G401.6 (cell line): ENCODE data around the gene TAF3.

Source experiments
- FAIRE-seq: peaks from 2 replicates; lab custom pipeline; 2012; peaks lifted over from hg19 to GRCh38; lab: Jason Lieb, UNC

TAF3 gene

DNA sequence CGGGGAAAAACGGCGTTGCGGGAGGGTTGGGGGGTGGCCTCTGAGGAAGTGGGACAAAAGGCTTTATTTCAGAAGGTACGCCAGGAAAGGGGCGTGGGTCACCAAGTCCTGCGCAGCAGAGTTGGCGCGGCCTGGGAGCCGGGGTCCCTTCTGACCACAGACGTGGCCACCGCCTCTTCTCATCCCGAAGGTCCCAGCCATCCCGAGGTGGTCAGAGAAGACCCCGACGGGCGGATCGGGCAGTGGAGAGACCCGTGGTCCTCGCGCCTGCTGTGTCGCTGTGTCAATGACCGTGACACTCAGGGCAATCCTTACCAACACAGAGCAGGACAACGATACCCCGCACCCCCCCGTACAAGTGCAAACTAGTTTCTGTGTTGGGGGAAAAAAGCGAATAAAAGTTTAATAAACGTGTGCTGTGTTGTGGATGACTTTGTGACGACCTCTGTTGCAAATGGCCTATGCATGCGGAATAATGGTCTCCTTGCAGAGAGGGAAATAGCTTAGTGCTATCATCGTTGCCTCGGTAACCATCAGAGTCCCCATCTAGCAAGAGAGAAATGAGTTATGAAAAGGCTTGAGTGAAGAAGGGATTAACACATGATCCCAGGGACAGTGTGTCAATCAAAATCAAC, 216.8 kb downstream of the TAF3 start:
- no peak for FAIRE-seq

DNA sequence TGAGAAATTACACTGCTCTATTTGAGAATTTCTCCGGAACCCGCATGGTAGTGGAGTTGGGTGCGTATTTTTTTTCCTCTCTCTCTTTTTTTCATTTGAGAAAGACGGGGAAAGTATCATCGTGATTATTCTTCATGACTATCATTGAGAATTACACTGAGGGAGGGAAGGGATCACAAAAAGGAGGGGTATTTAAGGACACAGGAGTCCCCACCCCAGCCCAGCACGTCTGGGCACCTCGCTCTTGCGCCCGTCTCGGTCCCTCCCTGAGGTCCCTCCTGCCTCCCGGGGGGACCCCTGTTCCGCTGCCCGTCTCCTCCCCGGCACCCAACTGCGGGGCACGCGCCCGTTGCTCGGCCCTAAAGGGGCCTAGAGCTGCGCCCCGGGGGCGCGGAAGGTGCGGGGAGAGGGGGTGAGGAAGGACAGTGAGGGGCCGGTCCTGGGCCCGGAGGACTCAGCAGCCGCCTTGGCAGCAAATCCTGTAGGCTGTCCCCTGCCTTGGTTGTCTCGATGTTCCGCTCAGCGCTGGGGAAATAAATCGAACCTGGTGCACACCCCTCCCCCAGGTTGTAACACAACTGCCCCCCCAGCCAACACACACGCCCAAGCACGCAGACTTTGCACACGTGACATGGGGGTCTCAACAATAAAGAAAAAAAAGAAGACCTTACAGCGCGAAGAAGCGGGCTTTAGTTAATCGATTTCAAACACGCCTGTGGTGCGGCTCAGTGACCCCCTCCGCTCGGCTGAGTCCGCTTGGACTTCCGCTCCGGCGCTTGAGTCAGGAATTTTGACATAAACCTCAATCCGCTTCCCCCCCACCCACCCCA, 217.6 kb downstream of the TAF3 start:
- FAIRE-seq, result no peak

- FAIRE-seq, result no peak
Measured at GRCh38 chr10:8036506-8037198, 218.3 kb downstream of the TAF3 start.

DNA sequence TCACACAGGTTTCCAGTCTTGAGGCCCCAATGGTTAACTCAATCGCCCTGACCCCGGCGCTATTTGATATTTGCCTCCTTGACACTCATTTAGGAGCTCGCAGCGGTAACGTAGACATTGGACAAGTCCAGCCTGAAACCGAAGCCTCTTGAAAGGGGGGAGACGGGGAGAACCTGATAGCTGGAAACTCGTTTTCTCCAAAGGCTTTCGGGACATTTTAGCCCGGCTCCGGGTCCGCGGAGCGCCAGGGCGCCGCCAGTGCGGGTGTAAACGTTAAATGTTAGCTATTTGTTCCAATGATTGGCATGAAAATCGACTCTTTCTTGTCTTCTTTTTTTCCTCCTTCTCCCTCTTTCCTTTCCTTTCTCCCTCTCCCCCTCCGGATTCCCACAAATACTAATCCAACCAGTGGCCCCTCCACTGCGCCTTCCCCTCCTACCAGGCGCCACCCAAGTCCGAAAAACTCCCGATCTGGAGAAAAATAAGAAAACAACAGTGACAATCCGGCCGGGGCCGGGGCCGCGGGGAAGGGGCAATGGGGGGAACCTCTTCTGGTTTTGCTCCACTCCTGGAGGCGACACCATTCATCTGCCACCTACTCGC, 219.0 kb downstream of the TAF3 start:
- no peak for FAIRE-seq

DNA sequence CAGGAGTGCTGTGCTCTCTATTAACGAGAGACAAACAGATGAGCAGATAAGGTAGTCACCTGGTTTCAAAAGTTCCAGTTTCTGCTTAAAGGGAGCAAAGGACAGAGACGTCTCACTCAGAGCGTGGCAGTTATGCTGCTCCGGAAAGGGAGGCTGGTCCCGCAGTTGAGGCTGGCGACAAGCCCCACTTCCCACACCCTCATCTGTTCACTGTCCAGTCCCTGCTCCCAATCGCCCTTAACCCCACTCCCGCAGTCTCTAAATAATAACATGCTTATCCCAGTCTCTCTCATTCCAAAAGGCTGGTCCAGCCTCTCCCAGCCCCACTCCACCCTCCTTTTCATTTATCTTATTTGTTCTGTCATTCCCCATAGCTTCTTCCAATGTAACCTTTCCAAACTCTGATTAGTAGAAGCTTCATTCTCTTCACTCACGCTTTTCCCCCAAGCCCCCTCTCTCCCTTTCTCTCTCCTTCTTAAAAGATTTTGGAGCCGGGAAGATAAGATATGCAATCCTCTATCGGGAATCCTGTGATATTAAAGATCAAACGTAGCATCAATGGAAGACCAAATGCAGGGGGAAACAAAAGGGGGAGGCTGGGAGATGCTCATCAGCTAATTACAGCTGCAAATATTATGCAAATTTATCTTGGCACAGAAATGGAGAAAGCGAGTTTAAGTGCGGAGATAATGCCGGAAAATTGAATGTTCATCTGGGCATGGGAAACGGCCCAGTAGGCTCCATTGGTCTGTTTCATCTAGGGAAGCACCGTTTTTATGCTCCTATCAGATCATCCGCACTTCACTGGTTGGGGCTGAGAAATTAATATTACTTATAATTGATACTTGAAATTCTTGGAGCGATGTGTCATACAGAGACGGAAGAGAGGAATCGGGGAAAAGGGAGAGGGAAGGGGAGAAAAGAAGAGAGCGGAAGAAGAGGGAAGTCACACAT, 219.9 kb downstream of the TAF3 start:
- FAIRE-seq, result no peak

DNA sequence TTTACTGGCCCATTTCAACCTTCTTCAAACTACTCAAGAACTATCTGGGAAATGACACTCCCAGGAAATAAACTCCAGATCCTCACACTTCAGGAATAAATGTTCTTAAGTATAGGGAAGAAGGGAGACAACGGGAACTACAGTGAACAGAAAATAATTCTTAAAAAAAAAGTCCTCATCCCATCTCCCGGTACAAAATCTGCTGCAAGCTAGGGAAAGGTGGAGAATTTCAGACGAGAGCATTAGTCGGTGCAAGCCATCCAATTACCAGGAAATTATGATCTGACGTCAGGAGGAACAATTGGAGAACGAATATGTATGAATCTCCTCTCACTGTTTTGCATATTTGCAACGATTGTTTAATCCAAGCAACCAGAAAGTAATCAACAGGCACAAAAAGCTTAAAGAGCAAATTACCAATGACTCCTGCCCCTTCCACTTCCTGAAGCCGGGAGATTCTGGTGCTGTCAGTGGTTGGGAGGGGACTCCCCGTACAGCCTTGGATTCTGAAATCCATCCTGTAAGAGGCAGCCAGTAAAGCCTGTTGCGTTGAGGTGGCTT, 221.1 kb downstream of the TAF3 start:
- no peak for FAIRE-seq

DNA sequence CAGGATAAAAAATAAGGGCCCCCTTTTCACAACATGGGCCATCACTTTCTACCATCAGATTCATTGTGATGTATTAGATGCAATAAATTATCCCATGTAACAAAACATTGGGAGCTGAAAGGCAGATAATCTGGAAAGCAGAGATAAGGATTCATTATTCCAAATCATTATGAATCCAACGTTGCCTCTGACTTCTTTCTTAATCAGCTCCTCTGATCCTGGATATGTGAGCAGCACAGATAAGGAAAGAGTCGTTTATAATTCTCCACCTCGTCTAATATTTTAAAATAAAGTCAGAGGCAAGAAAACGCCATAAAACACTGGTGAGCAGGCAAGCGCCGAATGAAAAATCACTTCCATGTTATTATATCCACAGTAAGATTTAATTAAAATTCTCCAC, 222.3 kb downstream of the TAF3 start:
- no peak for FAIRE-seq

GRCh38 chr10:8041284-8041991, 223.1 kb downstream of the TAF3 start:
- FAIRE-seq, result no peak

DNA sequence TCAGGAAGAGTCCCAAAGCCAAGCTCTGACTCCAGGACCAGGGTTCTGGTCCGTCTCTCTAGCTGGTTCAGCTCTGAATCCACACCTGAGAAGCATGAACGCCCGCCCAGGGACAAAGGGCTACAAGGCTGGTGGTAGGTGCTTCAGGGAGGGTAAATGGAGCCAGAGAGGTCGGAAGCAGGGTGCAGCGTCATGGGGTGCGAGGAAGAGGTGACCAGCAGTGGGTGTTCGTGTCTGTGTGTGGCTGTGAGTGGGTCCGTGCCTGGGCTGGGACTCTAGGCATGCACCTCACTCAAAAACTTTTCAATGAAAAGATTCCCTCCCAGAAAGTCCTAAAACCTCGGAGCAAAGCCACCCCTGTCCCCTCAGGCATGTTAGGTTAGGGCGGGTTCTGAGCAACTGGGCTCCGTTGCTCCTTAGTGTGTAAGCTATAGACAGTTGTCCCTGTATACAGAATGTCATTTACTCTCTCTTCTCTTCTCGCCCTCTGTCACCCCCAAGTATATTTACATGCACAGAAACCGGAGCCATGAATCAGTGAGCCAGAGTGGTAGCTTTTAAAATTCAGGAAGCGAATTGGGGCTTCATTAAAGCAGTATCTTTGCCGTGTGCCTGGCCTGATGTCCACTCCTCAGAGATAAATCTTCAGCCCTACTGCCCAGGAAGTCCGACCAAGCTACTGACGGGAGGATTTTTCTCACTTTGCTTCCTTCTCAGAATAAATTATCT, 223.9 kb downstream of the TAF3 start:
- FAIRE-seq, result no peak

GRCh38 chr10:8042721-8043568, 224.6 kb downstream of the TAF3 start:
- no peak for FAIRE-seq

DNA sequence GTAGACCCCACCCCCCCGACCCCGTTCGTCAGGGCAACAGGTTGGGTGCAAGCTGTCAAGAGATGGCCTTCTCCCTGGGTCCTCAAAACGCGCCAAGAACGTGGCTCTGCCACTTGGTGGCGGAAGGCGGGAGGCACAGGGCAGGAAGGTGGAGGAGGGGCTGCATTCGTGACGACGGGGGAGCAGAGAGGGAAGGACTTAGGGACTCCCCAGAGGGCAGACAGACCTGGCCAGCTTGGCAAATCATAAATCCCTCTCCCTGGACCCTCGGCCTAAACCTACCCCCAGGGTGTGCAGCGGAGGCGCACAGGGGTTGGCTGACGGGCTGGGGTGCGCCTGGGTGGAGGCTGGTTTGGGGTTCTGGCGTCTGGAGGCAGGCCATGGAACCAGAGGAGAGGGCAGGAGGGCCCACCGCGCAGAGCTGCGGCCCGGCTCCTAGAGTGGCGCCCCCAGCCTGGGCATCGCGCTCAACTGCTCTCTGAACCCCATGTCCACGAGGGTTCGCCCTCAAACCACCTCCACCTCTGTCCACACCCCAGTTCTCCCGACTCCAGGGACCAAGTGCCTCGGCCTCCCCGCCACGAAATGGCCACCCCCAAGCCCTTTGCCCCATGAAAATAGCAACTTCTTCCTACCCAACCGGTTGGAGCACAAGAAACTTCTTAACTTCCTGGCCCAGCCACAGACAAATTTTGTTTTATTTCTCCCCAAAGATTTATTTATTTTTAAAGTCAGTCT, 225.4 kb downstream of the TAF3 start:
- no peak for FAIRE-seq

- FAIRE-seq, result no peak
Measured at GRCh38 chr10:8044331-8044907, 226.1 kb downstream of the TAF3 start.

GRCh38 chr10:8044908-8045725, 226.8 kb downstream of the TAF3 start:
- no peak for FAIRE-seq

DNA sequence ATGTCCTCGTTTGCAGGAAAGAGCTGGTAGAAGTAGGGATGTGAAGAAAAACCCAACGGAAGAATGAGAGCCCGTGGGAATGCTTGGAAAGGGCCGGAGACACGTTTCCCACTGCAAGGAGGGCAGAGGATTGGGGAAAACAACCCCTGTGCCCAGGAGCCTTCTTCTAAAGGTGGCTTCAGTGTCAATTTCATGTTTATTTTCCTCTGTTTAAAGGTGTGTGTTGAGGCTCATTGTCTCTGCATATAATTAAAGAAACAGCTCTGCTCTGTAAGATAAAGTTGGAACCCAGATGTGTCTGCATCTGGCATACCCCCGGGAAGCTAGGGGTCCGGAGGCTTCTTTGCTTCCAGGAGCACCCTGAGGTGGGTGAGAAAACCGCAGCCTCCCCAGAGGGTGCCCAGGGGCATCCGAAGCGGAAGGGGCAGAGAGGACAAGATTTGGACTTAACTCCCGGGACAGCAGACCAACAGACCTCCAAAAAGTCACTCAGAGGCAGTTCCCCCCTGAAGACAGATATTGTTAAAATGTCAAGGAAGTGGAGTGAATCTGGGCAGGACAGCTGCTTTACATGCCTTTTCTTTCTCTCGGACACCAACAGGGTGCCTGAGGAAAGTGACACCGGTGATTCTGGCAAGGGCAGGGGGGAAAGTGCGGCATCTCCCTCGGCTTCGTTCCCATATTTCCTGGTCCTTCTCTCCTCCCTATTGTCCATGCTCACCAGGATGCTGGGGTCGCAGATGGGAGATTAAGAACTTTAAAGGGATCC, 227.6 kb downstream of the TAF3 start:
- FAIRE-seq, result no peak

GRCh38 chr10:8047452-8048280, 229.4 kb downstream of the TAF3 start:
- FAIRE-seq, result no peak
